GM12892 (cell line): ENCODE data around the gene INIP. TPM values are rescaled to one million over a fixed set of nuclear protein-coding genes. Genes with fewer than 3 reads are reported as not detected.

Experiments
- DNase-seq: peaks from one replicate; pipeline ENCODE4 v3.0.0; 2011; ENCODE audit not compliant: insufficient read length
- FAIRE-seq: peaks from 2 replicates; lab custom pipeline; 2011; peaks lifted over from hg19 to GRCh38; lab: Jason Lieb, UNC
- POLR2A ChIP-seq: IDR thresholded peaks from 2 replicates; pipeline ENCODE4 v1.6.1; 2011; ENCODE audit warnings: low read depth, low read length, control low read depth
- POLR2AphosphoS5 ChIP-seq: IDR thresholded peaks from 2 replicates; pipeline ENCODE4 v1.6.1; 2011; ENCODE audit warnings: low read depth, low read length, control low read depth
- TAF1 ChIP-seq: IDR thresholded peaks from 2 replicates; pipeline ENCODE4 v1.6.1; 2011; ENCODE audit warnings: low read depth, mild to moderate bottlenecking, control low read depth, low read length, borderline replicate concordance
- polyA plus RNA-seq: library from polyadenylated mRNA; unstranded; fragments of >200 nt; gene quantifications from one replicate; pipeline ENCODE4 v1.2.1, GENCODE V29; 2012; ENCODE audit warnings: missing spikeins, inconsistent platforms; ENCODE audit not compliant: missing spikeins

INIP gene
- 21.3 TPM for polyA plus RNA-seq

- DNase-seq (peak; percentile 85), FAIRE-seq (peak; percentile 82)
- TF ChIP-seq POLR2AphosphoS5 (peak; percentile 83), TAF1 (no peak), POLR2A (peak; percentile 77)
These were observed at the start of gene INIP for GRCh38 chr9:112717661-112718331. INIP (minus strand) TSS chr9:112718117; CDS start chr9:112716485, 1,632 bp downstream.

GRCh38 chr9:112765281-112765680 lies 47.4 kb upstream of the INIP start:
- TF ChIP-seq TAF1 (no peak), POLR2AphosphoS5 (no peak), POLR2A (no peak)
- DNase-seq (no peak), FAIRE-seq (no peak)

- FAIRE-seq (no peak), DNase-seq (no peak)
- TF ChIP-seq POLR2AphosphoS5: no peak
- TF ChIP-seq TAF1: no peak
- TF ChIP-seq POLR2A: no peak
These were observed 46.9 kb upstream of the INIP start for GRCh38 chr9:112764837-112765236.

GRCh38 chr9:112764344-112764743 lies 46.4 kb upstream of the INIP start:
- DNase-seq: no peak
- TF ChIP-seq POLR2A (no peak), POLR2AphosphoS5 (no peak), TAF1 (no peak)
- no peak for FAIRE-seq

- FAIRE-seq: no peak
- DNase-seq: no peak
- TF ChIP-seq POLR2AphosphoS5 (no peak), POLR2A (no peak), TAF1 (no peak)
These were observed 45.0 kb upstream of the INIP start for GRCh38 chr9:112762726-112763518.

GRCh38 chr9:112761912-112762655 lies 44.2 kb upstream of the INIP start:
- no peak for FAIRE-seq
- DNase-seq: no peak
- no peak for TF ChIP-seq POLR2AphosphoS5
- no peak for TF ChIP-seq POLR2A
- TF ChIP-seq TAF1: no peak

- no peak for FAIRE-seq
- no peak for DNase-seq
- TF ChIP-seq POLR2A: no peak
- TF ChIP-seq TAF1: no peak
- TF ChIP-seq POLR2AphosphoS5: no peak
These were observed 42.9 kb upstream of the INIP start for GRCh38 chr9:112760821-112761220.

GRCh38 chr9:112757940-112758339 lies 40.0 kb upstream of the INIP start:
- TF ChIP-seq POLR2AphosphoS5: no peak
- no peak for TF ChIP-seq TAF1
- TF ChIP-seq POLR2A: no peak
- FAIRE-seq: no peak

GRCh38 chr9:112757282-112757883 lies 39.5 kb upstream of the INIP start:
- TF ChIP-seq POLR2A (no peak), TAF1 (no peak), POLR2AphosphoS5 (no peak)
- peak; percentile 5 for FAIRE-seq
- DNase-seq: no peak

More at GRCh38 chr9:112757940-112758339, 40.0 kb upstream of the INIP start:
- no peak for DNase-seq

GRCh38 chr9:112755675-112756074 lies 37.8 kb upstream of the INIP start:
- TF ChIP-seq TAF1 (no peak), POLR2A (no peak), POLR2AphosphoS5 (no peak)
- FAIRE-seq: no peak

GRCh38 chr9:112755016-112755427 lies 37.1 kb upstream of the INIP start:
- TF ChIP-seq POLR2AphosphoS5 (no peak), TAF1 (no peak), POLR2A (no peak)
- FAIRE-seq: no peak
- no peak for DNase-seq

More at GRCh38 chr9:112755675-112756074, 37.8 kb upstream of the INIP start:
- DNase-seq: no peak
